Panc1 (cell line): ENCODE data around the gene HLA-A.

Experiments used
- POLR2AphosphoS5 ChIP-seq: IDR thresholded peaks from 2 replicates; pipeline ENCODE4 v1.6.1; 2012; ENCODE audit warnings: mild to moderate bottlenecking, low read depth, low read length, moderate library complexity
- SIN3A ChIP-seq: IDR thresholded peaks from 2 replicates; pipeline ENCODE4 v1.6.1; 2012; ENCODE audit warnings: low read depth, mild to moderate bottlenecking, low read length, moderate library complexity, borderline replicate concordance; ENCODE audit not compliant: insufficient read depth
- TF ChIP-seq, protein P1 (sequence below): fragments of 450-650 bp; IDR thresholded peaks from 2 replicates; pipeline ENCODE4 v1.5.1; 2017; ENCODE audit warnings: mild to moderate bottlenecking

DNA sequence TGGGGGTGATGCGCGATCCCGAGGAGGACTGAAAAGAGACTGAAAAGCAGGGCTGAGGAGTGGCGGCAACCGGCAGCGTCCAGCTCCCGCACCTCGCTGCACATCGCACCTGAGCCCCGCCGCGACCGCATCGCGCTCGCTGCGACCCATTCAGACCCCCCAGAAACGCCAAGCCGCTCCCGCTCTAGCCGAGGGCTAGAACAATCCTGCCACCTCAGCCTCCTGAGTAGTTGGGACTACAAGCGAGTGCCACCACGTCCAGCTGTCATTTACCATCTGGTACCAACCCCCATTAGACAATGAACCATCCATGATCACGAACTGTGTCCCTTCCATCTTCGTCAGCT, 33.2 kb downstream of the HLA-A start:
- TF ChIP-seq, protein P1, sequence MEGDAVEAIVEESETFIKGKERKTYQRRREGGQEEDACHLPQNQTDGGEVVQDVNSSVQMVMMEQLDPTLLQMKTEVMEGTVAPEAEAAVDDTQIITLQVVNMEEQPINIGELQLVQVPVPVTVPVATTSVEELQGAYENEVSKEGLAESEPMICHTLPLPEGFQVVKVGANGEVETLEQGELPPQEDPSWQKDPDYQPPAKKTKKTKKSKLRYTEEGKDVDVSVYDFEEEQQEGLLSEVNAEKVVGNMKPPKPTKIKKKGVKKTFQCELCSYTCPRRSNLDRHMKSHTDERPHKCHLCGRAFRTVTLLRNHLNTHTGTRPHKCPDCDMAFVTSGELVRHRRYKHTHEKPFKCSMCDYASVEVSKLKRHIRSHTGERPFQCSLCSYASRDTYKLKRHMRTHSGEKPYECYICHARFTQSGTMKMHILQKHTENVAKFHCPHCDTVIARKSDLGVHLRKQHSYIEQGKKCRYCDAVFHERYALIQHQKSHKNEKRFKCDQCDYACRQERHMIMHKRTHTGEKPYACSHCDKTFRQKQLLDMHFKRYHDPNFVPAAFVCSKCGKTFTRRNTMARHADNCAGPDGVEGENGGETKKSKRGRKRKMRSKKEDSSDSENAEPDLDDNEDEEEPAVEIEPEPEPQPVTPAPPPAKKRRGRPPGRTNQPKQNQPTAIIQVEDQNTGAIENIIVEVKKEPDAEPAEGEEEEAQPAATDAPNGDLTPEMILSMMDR: no peak
- TF ChIP-seq POLR2AphosphoS5 (no peak), SIN3A (peak; percentile 26; the same call in 1 of the 2 replicates)
